Stimulated activated CD8-positive, alpha-beta memory T cell treated with anti-CD3 and anti-CD28 coated beads, Interleukin-12 subunit alpha, Interleukin-12 subunit beta, amount 100 ng/mL, for 24 hours (primary cell): ENCODE results near the gene PPP6R2.

Source experiments
- DNase-seq: peaks from one replicate; pipeline ENCODE4 v3.0.0-alpha.2; 2020; ENCODE audit errors: extremely low read depth

The PPP6R2 gene

GRCh38 chr22:50447576-50448551, 104.7 kb downstream of the PPP6R2 start:
- DNase-seq = no peak

GRCh38 chr22:50452649-50453048, 109.5 kb downstream of the PPP6R2 start:
- DNase-seq = no peak

- no peak for DNase-seq
Observed at GRCh38 chr22:50454556-50455075, 111.5 kb downstream of the PPP6R2 start.

GRCh38 chr22:50455201-50455600, 112.1 kb downstream of the PPP6R2 start:
- DNase-seq = no peak

GRCh38 chr22:50456026-50456425, 112.9 kb downstream of the PPP6R2 start:
- DNase-seq = no peak

GRCh38 chr22:50456466-50457234, 113.5 kb downstream of the PPP6R2 start:
- DNase-seq = no peak

GRCh38 chr22:50459016-50459415, 115.9 kb downstream of the PPP6R2 start:
- DNase-seq = no peak

- DNase-seq = no peak
Observed at GRCh38 chr22:50459496-50460140, 116.5 kb downstream of the PPP6R2 start.

GRCh38 chr22:50460938-50461337, 117.8 kb downstream of the PPP6R2 start:
- no peak for DNase-seq

GRCh38 chr22:50461536-50461935, 118.4 kb downstream of the PPP6R2 start:
- no peak for DNase-seq

GRCh38 chr22:50461979-50462540, 118.9 kb downstream of the PPP6R2 start:
- DNase-seq = no peak

GRCh38 chr22:50463188-50463900, 120.2 kb downstream of the PPP6R2 start:
- DNase-seq = no peak

- no peak for DNase-seq
Observed at GRCh38 chr22:50464451-50464850, 121.3 kb downstream of the PPP6R2 start.

GRCh38 chr22:50465066-50465930, 122.2 kb downstream of the PPP6R2 start:
- no peak for DNase-seq

- no peak for DNase-seq
Observed at GRCh38 chr22:50467341-50467740, 124.2 kb downstream of the PPP6R2 start.

GRCh38 chr22:50467773-50468440, 124.8 kb downstream of the PPP6R2 start:
- no peak for DNase-seq

- no peak for DNase-seq
Observed at GRCh38 chr22:50468626-50469025, 125.5 kb downstream of the PPP6R2 start.

- peak; percentile 90 for DNase-seq
Observed at GRCh38 chr22:50469377-50470305, 126.5 kb downstream of the PPP6R2 start.
